Heart left ventricle (tissue), 16 donors: ENCODE results near the gene ACBD3. TPM values are rescaled to one million over a fixed set of nuclear protein-coding genes. Genes with fewer than 3 reads are reported as not detected.

Source experiments
- ATAC-seq, 4 donors: fragments of 200-7000 bp; cut with Tn5 transposase; one replicate each; pipeline ENCODE4 v1.9.1; 2020 to 2022; ENCODE audit warnings: moderate library complexity in 4 of 4, mild to moderate bottlenecking in 3 of 4, moderate number of reproducible peaks in 1 of 4
- DNase-seq, 5 donors: peaks; one replicate each; pipeline ENCODE4 v3.0.0-alpha.2; 2020
- H3K27ac ChIP-seq, 12 donors: fragments of 200-600 bp; sonication (generic) in 4 of 12; one replicate each; pipeline versions ENCODE4 v1.5.0 to v1.8.0; 2016 to 2022; ENCODE audit warnings: mild to moderate bottlenecking in 2 of 12
- H3K27me3 ChIP-seq, 9 donors: fragments of 200-600 bp; sonication (generic) in 2 of 9; one replicate each; pipeline versions ENCODE4 v1.5.1 to v1.8.0; 2016 to 2022; ENCODE audit warnings: mild to moderate bottlenecking in 3 of 9
- H3K36me3 ChIP-seq, 9 donors: fragments of 200-600 bp; sonication (generic) in 2 of 9; one replicate each; pipeline versions ENCODE4 v1.5.0 to v1.8.0; 2018 to 2022; ENCODE audit warnings: mild to moderate bottlenecking in 2 of 9
- H3K4me1 ChIP-seq, 12 donors: fragments of 200-600 bp; sonication (generic) in 4 of 12; one replicate each; pipeline versions ENCODE4 v1.5.0 to v1.8.0; 2016 to 2022; ENCODE audit warnings: mild to moderate bottlenecking in 3 of 12
- H3K4me3 ChIP-seq, 12 donors: fragments of 200-600 bp; sonication (generic) in 4 of 12; one replicate each; pipeline versions ENCODE4 v1.5.0 to v1.8.0; 2017 to 2022; ENCODE audit warnings: mild to moderate bottlenecking in 9 of 12, moderate library complexity in 4 of 12
- H3K9me3 ChIP-seq, 12 donors: fragments of 200-600 bp; sonication (generic) in 4 of 12; one replicate each; pipeline versions ENCODE4 v1.5.0 to v1.8.0; 2016 to 2022; ENCODE audit warnings: mild to moderate bottlenecking in 1 of 12
- POLR2A ChIP-seq, 2 donors: fragments of 450-650 bp; IDR thresholded peaks; one replicate each; pipeline ENCODE4 v1.6.1; 2017; ENCODE audit warnings: antibody characterized with exemption in 2 of 2, mild to moderate bottlenecking in 2 of 2, moderate library complexity in 2 of 2
- WGBS, 4 donors: extraction: QIAGEN DNeasy Blood & Tissue Kit in 2 of 4; methylation state at CpG; one replicate each; pipeline versions ENCODE4 v1.1.5 to v1.1.7; 2013 to 2018; 5-methylcytosine and 5-hydroxymethylcytosine counted together
- intact Hi-C, 10 donors: fragments of 100-400 bp; cut with DNase I; formaldehyde crosslinking; loops; one replicate each; pipeline versions ENCODE4 v1.11.1 to v1.14.2; 2022
- polyA plus RNA-seq, 2 donors: library from polyadenylated mRNA; stranded (reverse); fragments of 200-250 nt; gene quantifications; one replicate each; pipeline ENCODE4 v1.2.3, GENCODE V29; 2013
- total RNA-seq, 9 donors: library from RNA; depleted of rRNA in 2 of 9; stranded (reverse); fragments of >200 nt in 2 of 9; fragmentation: NEBNext Ultra II Directional in 3 of 9; extraction: Animal tissue kit (Norgen Biotek cat#: 25700) in 3 of 9; gene quantifications; one replicate each; pipeline versions ENCODE4 v1.1.0 to v1.2.4, GENCODE V29; 2016 to 2023
- TF ChIP-seq, protein P1 (sequence below), 12 donors: fragments of 200-600 bp; sonication (generic) in 4 of 12; IDR thresholded peaks; one replicate each; pipeline versions ENCODE4 v1.5.0 to v1.8.0; 2018 to 2022; ENCODE audit warnings: antibody characterized with exemption in 12 of 12, mild to moderate bottlenecking in 5 of 12
- donor health status: ischemic (EF 13 %, LVEDD 7.1; RV severe dilation, severe dysfunction).
- donor health status: healthy with polysubstance abuse.
- donor health status: DM: no; HTN: yes; CAD: no.
- donor health status: DM: no; HTN: no; CAD: no.
- donor health status: ischemic (EF 25% LVEDD 6.9; RV normal size, moderate dysfunction).
- donor health status: ischemic (EF 25% LVEDD 5.7; RV mildly dilated, moderate dysfunction).
- donor health status: healthy.
- donor health status: DM: yes; HTN: yes; CAD: no.
- donor health status: ischemic (EF 35%, LVEDD 5.7; RV mildly dilated, moderate dysfunction).
- donor health status: nonischemic (EF 11% LVEDD 7.7; RV severe dilation, severe dysfunction).
- donor health status: DM: yes; HTN: yes; CAD: no.
- donor health status: PGD.
- donor health status: ischemic (EF 29% LVEDD 5.4; RV normal size, mild dysfunction).
- donor health status: nonischemic (EF 23%, LVEDD 6.1; RV moderate dilation, normal function).

ACBD3 gene
- total and polyA plus RNA-seq, 11 donors = 9.3 to 39.1 (median 28.0) TPM

DNA sequence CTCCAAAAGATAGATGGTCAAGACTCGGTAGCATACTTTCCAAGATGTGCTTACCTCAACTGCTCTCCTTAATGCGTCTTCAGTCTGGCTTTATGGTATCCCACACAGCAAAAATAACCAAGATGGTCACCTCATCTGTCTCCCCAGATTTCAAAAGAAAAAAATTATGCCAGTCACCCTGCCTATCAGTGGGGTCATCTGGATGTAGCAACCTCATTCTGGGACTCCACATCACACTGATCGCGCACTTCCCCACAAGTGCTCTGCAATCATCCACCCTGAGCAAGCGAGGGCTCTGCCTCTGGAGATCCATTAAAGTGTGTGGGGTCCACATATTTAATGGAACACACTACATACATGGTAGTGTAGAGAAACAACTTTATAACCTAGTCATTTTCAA lies 42.5 kb downstream of the ACBD3 start:
- 78 to 98% (median 89%) methylated on average over 5 of the region's 5 CpGs for WGBS, 4 donors
- no peaks in the 10 kb centered on the region for H3K27me3 ChIP-seq
- intact Hi-C loops = no loop called here
- H3K9me3 ChIP-seq = no peaks in the 10 kb centered on the region
- no peak for TF ChIP-seq POLR2A (IDR thresholded peaks at IDR 0.05)
- TF ChIP-seq, protein P1, sequence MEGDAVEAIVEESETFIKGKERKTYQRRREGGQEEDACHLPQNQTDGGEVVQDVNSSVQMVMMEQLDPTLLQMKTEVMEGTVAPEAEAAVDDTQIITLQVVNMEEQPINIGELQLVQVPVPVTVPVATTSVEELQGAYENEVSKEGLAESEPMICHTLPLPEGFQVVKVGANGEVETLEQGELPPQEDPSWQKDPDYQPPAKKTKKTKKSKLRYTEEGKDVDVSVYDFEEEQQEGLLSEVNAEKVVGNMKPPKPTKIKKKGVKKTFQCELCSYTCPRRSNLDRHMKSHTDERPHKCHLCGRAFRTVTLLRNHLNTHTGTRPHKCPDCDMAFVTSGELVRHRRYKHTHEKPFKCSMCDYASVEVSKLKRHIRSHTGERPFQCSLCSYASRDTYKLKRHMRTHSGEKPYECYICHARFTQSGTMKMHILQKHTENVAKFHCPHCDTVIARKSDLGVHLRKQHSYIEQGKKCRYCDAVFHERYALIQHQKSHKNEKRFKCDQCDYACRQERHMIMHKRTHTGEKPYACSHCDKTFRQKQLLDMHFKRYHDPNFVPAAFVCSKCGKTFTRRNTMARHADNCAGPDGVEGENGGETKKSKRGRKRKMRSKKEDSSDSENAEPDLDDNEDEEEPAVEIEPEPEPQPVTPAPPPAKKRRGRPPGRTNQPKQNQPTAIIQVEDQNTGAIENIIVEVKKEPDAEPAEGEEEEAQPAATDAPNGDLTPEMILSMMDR (IDR thresholded peaks at IDR 0.05) = no peak
- H3K36me3 ChIP-seq = peaks cover 0 to 59% (median 48%) of the 10 kb centered on the region in 9 donors
- no peak for DNase-seq
- H3K27ac ChIP-seq = no peak overlapping the region
- no peak overlapping the region for H3K4me3 ChIP-seq
- ATAC-seq = no peak
- H3K4me1 ChIP-seq = no peaks in the 10 kb centered on the region

DNA sequence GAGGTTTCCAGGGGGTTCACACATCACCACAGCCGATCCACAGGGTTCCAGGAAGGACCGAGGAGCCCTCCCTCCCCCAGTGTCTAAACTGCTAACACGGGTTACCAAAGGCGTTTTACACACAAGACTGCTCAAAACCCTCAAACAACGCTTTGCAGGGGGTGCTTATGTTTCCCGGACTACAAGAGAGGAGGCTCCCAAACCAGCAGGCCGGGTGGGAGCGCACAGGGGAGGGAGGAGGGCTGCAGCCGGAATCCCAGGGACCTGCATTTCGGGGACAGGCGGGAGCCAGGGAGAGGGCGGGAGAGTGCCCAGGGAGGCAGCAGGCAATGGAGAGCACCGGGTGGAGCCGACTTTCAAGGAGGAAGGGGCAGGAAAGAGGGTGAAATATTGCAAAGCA lies 50.8 kb downstream of the ACBD3 start:
- Histone ChIP-seq H3K4me3 (no peak overlapping the region), H3K4me1 (peaks cover 0 to 17% (median 6%) of the 10 kb centered on the region in 12 donors), H3K36me3 (no peaks in the 10 kb centered on the region), H3K27me3 (no peaks in the 10 kb centered on the region), H3K27ac (no peak overlapping the region), H3K9me3 (no peaks in the 10 kb centered on the region)
- WGBS, 4 donors = 52 to 64% (median 55%) methylated on average over 14 of the region's 14 CpGs
- intact Hi-C loops = loop anchor here in 1 of 10 donors (10.0 kb wide), 1 partner anchor 199 kb away; no protein-coding TSS in a partner anchor
- ATAC-seq (peak in 1 of 4 donors; percentile 19), DNase-seq (no peak)
- no peak for TF ChIP-seq POLR2A (IDR thresholded peaks at IDR 0.05)
- TF ChIP-seq, protein P1 (IDR thresholded peaks at IDR 0.05) = no peak

DNA sequence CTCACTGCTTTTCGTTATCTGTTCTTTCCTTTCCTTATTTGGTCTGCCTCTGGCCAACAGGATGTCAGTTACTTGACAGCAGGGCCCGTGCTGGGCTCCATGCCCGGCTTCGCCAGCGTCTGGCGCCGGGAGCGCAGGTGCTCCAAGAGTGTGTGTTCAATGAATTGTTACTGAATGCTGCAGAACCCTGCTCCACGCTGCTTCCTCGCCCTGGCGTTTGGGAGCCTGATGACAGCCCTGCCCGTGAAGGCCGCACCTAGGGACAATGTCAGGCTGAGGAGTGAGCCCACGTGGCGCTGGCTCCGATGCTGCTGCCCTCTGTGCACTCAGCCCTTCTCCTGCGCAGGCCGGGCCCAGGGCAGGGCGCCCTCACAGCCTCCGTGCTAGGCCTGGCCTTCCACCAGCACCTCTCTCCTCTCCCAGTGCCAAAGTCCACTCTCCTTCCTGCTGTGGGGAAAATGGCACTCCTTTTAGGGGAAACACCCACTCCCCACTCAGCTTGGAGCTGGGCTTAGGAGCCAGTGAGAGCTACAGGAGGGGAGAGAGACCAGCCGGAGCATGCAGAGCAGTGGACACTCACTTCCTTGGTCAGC lies 51.4 kb downstream of the ACBD3 start:
- intact Hi-C loops = loop anchor here in 1 of 10 donors (10.0 kb wide), 1 partner anchor 200 kb away; no protein-coding TSS in a partner anchor
- Histone ChIP-seq H3K27ac (no peak overlapping the region), H3K4me3 (peak overlapping the region in 1 of 12 donors; percentile 2), H3K27me3 (no peaks in the 10 kb centered on the region), H3K9me3 (no peaks in the 10 kb centered on the region), H3K36me3 (no peaks in the 10 kb centered on the region), H3K4me1 (peaks cover 0 to 17% (median 6%) of the 10 kb centered on the region in 12 donors)
- DNase-seq (peak in 3 of 5 donors; percentile 33 to 50 (median 49)), ATAC-seq (peak; percentile 25 to 81 (median 74))
- TF ChIP-seq, protein P1 (IDR thresholded peaks at IDR 0.05) = no peak
- TF ChIP-seq POLR2A (IDR thresholded peaks at IDR 0.05) = no peak
- whole genome bisulfite sequencing, 4 donors = 25 to 43% (median 29%) methylated on average over 20 to 21 of the region's 21 CpGs

DNA sequence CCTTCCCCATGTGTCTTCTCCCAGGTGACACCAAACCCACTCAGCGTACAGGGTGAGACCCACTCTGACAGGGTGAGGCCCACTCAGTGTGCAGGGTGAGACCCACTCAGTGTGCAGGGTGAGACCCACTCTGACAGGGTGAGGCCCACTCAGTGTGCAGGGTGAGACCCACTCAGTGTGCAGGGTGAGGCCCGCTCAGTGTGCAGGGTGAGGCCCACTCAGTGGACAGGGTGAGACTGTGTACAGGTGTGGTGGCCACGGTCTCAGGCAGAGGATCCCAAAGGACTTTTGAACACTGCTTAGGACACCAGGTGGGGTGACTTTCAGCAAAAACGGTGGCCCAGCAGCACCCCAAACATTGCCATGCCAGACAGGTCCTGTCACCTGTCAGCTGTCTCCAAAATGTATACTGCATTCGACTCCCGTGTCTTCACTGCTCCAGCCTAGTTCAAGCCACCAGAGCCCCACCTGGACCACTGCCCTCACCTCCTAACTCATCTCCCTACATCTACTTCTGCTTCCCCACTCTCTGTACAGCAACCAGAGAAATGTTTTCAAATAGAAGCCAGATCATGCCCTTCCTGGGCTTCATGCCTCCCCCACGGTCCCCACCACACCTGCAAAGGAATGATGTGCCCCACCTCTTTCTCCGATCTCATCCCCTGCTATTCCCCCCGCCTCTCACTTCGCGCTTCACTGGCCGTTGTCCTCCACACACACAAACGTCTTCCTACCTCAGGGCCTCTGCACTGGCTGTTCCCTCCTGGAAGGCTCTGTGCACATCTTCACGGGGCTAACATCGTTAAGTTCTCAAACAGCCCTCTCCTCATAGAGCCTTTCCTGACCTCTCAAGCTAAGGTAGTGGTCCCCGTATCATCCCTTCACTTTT lies 52.1 kb downstream of the ACBD3 start:
- Histone ChIP-seq H3K4me1 (peaks cover 0 to 17% (median 6%) of the 10 kb centered on the region in 12 donors), H3K36me3 (no peaks in the 10 kb centered on the region), H3K9me3 (no peaks in the 10 kb centered on the region), H3K27me3 (no peaks in the 10 kb centered on the region), H3K27ac (no peak overlapping the region), H3K4me3 (peak overlapping the region in 1 of 12 donors; percentile 2)
- ATAC-seq (peak; percentile 7 to 20 (median 10)), DNase-seq (no peak)
- 63 to 69% (median 68%) methylated on average over 16 of the region's 16 CpGs for WGBS, 4 donors
- intact Hi-C loops = loop anchor here in 1 of 10 donors (10.0 kb wide), 1 partner anchor 200 kb away; no protein-coding TSS in a partner anchor
- no peak for TF ChIP-seq POLR2A (IDR thresholded peaks at IDR 0.05)
- TF ChIP-seq, protein P1 (IDR thresholded peaks at IDR 0.05) = no peak
